ENCODE measurements around the gene ST14.

- no peak for TF ChIP-seq CTCF (IDR thresholded peaks at IDR 0.05; ENCODE audit: low read length)
- TF ChIP-seq EZH2phosphoT487 (IDR thresholded peaks at IDR 0.05; ENCODE audit: low read length) = no peak
Observed at GRCh38 chr11:130114726-130115125, 44.9 kb upstream of the ST14 start.

Data from MM.1S (cell line).